CD14-positive monocyte (primary cell): ENCODE results near the gene SMARCA5. TPM values are rescaled to one million over a fixed set of nuclear protein-coding genes. Genes with fewer than 3 reads are reported as not detected.

ENCODE experiments used
- DNase-seq, 3 donors: peaks; one replicate each; pipeline ENCODE4 v3.0.0-alpha.2; 2011 to 2022
- H2AFZ ChIP-seq: 2 replicates; pipeline ENCODE4 v1.6.0; 2012; ENCODE audit warnings: mild to moderate bottlenecking, low read depth, low read length, inconsistent platforms; ENCODE audit not compliant: insufficient read depth, poor library complexity, severe bottlenecking
- H3K27ac ChIP-seq, 2 donors: 1 replicate in 1 of 2; 2 replicates in 1 of 2; pipeline ENCODE4 v1.5.1; 2012 to 2013; ENCODE audit warnings: low read length in 2 of 2, control low read depth in 1 of 2, inconsistent platforms in 1 of 2, low read depth in 1 of 2, mild to moderate bottlenecking in 1 of 2
- H3K27me3 ChIP-seq, 2 donors: one replicate each; pipeline versions ENCODE4 v1.6.0 to v1.6.1; 2011 to 2013; ENCODE audit warnings: low read length in 2 of 2; ENCODE audit not compliant: control insufficient read depth in 2 of 2, insufficient read depth in 2 of 2
- H3K36me3 ChIP-seq, 2 donors: replicated peaks in 1 of 2; 1 replicate in 1 of 2; 2 replicates in 1 of 2; pipeline versions ENCODE4 v1.5.1 to v1.6.1; 2012 to 2013; ENCODE audit warnings: low read length in 2 of 2, control low read depth in 1 of 2, inconsistent platforms in 1 of 2, mild to moderate bottlenecking in 1 of 2; ENCODE audit not compliant: insufficient read depth in 2 of 2, control insufficient read depth in 1 of 2
- H3K4me1 ChIP-seq, 2 donors: 1 replicate in 1 of 2; 2 replicates in 1 of 2; pipeline versions ENCODE4 v1.5.1 to v1.6.1; 2012 to 2013; ENCODE audit warnings: low read length in 2 of 2, control low read depth in 1 of 2, inconsistent platforms in 1 of 2, mild to moderate bottlenecking in 1 of 2, moderate library complexity in 1 of 2; ENCODE audit not compliant: insufficient read depth in 2 of 2, control insufficient read depth in 1 of 2
- H3K4me2 ChIP-seq: replicated peaks from 2 replicates; pipeline ENCODE3; 2012; ENCODE audit warnings: low read length, moderate library complexity, mild to moderate bottlenecking; ENCODE audit not compliant: poor library complexity, severe bottlenecking; ENCODE audit errors: extremely low read depth
- H3K4me3 ChIP-seq, 3 experiments: fragments of 200-600 bp in 1 of 3; sonication (generic) in 1 of 3; replicated peaks in 1 of 3; 1 replicate in 2 of 3; 2 replicates in 1 of 3; pipeline ENCODE4 v1.5.1; 2011 to 2013; ENCODE audit warnings: low read length in 3 of 3, mild to moderate bottlenecking in 3 of 3, control low read depth in 2 of 3, low read depth in 2 of 3, inconsistent platforms in 1 of 3, moderate library complexity in 1 of 3
- H3K79me2 ChIP-seq: 2 replicates; pipeline ENCODE4 v1.6.0; 2012; ENCODE audit warnings: mild to moderate bottlenecking, control low read depth, inconsistent platforms, low read length, moderate library complexity; ENCODE audit not compliant: insufficient read depth
- H3K9ac ChIP-seq: 2 replicates; pipeline ENCODE4 v1.6.0; 2017; ENCODE audit warnings: low read length, mild to moderate bottlenecking; ENCODE audit not compliant: insufficient read depth, poor library complexity, severe bottlenecking
- H3K9me3 ChIP-seq, 2 donors: replicated peaks in 1 of 2; 1 replicate in 1 of 2; 2 replicates in 1 of 2; pipeline versions ENCODE4 v1.5.1 to v1.6.1; 2012 to 2013; ENCODE audit warnings: low read length in 2 of 2, control low read depth in 1 of 2; ENCODE audit not compliant: control insufficient read depth in 1 of 2, insufficient read depth in 1 of 2
- H4K20me1 ChIP-seq: 2 replicates; pipeline ENCODE4 v1.6.0; 2012; ENCODE audit warnings: mild to moderate bottlenecking, low read length, control low read depth, moderate library complexity; ENCODE audit not compliant: insufficient read depth
- H3K27ac Mint-ChIP-seq, 7 donors: one replicate each; pipeline ENCODE4 v1.8.0; 2020; ENCODE audit warnings: mild to moderate bottlenecking in 7 of 7, mixed read lengths in 7 of 7, moderate library complexity in 6 of 7, inconsistent platforms in 2 of 7
- H3K27me3 Mint-ChIP-seq, 3 donors: one replicate each; pipeline ENCODE4 v1.8.0; 2021 to 2022; ENCODE audit warnings: low read depth in 3 of 3, mild to moderate bottlenecking in 3 of 3, mixed read lengths in 3 of 3, moderate library complexity in 3 of 3, inconsistent platforms in 1 of 3
- H3K36me3 Mint-ChIP-seq, 2 donors: one replicate each; pipeline ENCODE4 v1.8.0; 2020; ENCODE audit warnings: mixed read lengths in 2 of 2, inconsistent platforms in 1 of 2, mild to moderate bottlenecking in 1 of 2
- H3K4me1 Mint-ChIP-seq: one replicate; pipeline ENCODE4 v1.8.0; 2020; ENCODE audit warnings: mild to moderate bottlenecking, mixed read lengths
- H3K4me3 Mint-ChIP-seq, 2 donors: one replicate each; pipeline ENCODE4 v1.8.0; 2020; ENCODE audit warnings: mild to moderate bottlenecking in 2 of 2, mixed read lengths in 2 of 2, moderate library complexity in 1 of 2
- H3K9me3 Mint-ChIP-seq, 7 donors: one replicate each; pipeline ENCODE4 v1.8.0; 2020 to 2022; ENCODE audit warnings: mixed read lengths in 7 of 7, mild to moderate bottlenecking in 6 of 7, moderate library complexity in 6 of 7, inconsistent platforms in 2 of 7
- WGBS: methylation state at CpG from one replicate; pipeline ENCODE4 v1.1.5; 2013; ENCODE audit warnings: missing lambda C conversion rate; ENCODE audit not compliant: insufficient coverage; 5-methylcytosine and 5-hydroxymethylcytosine counted together
- intact Hi-C, 2 donors: fragments of 100-400 bp; cut with micrococcal nuclease; formaldehyde crosslinking; loops; one replicate each; pipeline versions ENCODE4 v1.15.0 to v1.15.1; 2023
- polyA plus RNA-seq, 3 donors: library from polyadenylated mRNA; depleted of rRNA in 1 of 3; unstranded in 2 of 3; stranded (reverse) in 1 of 3; fragments of 300-500 nt in 2 of 3; fragments of >200 nt in 1 of 3; fragmentation: Illumina TruSeq in 2 of 3; gene quantifications; 1 replicate in 2 of 3; 2 replicates in 1 of 3; pipeline ENCODE4 v1.2.3, GENCODE V29; 2012 to 2021
- TF ChIP-seq, protein P1 (sequence below): fragments of 200-600 bp; IDR thresholded peaks from one replicate; pipeline ENCODE4 v1.8.0; 2022; ENCODE audit warnings: antibody characterized with exemption, mild to moderate bottlenecking

Gene SMARCA5
- polyA plus RNA-seq, 3 donors = 5.6 to 19.4 (median 12.6) TPM

DNA sequence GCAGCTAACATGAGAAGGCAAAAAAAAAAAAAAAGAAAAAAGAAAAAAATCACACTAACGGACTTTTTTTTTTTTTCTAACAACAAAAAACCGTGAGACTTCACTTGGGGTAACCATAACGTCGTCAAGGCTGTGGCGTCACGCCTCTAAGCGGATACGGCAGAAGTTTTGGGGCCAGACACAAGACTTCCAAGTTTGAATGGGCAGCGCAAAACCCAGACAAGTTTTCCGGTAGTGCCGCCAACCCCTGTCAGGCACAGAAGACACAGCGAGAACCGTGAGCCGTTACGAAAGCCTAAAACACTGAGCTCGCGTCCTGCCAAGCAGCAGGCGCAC is 556 bp upstream of the SMARCA5 start:
- Mint-ChIP-seq H3K4me3 (peak overlapping the region; percentile 97 to 99), H3K9me3 (no peaks in the 10 kb centered on the region), H3K4me1 (peaks cover 27% of the 10 kb centered on the region), H3K36me3 (peaks cover 10 to 15% of the 10 kb centered on the region in 2 donors), H3K27me3 (peaks cover 0 to 3% (median 1%) of the 10 kb centered on the region in 3 donors), H3K27ac (peak overlapping the region; percentile 99 to 100 (median 100))
- H3K36me3 ChIP-seq = peaks cover 8 to 17% of the 10 kb centered on the region in 2 donors
- H3K27me3 ChIP-seq = no peaks in the 10 kb centered on the region
- H3K9ac ChIP-seq = peak overlapping the region; percentile 92
- H4K20me1 ChIP-seq = peaks cover 35% of the 10 kb centered on the region
- H3K4me1 ChIP-seq = peaks cover 23 to 26% of the 10 kb centered on the region in 2 donors
- peak overlapping the region; percentile 80 to 91 (median 91) for H3K4me3 ChIP-seq
- TF ChIP-seq, protein P1, sequence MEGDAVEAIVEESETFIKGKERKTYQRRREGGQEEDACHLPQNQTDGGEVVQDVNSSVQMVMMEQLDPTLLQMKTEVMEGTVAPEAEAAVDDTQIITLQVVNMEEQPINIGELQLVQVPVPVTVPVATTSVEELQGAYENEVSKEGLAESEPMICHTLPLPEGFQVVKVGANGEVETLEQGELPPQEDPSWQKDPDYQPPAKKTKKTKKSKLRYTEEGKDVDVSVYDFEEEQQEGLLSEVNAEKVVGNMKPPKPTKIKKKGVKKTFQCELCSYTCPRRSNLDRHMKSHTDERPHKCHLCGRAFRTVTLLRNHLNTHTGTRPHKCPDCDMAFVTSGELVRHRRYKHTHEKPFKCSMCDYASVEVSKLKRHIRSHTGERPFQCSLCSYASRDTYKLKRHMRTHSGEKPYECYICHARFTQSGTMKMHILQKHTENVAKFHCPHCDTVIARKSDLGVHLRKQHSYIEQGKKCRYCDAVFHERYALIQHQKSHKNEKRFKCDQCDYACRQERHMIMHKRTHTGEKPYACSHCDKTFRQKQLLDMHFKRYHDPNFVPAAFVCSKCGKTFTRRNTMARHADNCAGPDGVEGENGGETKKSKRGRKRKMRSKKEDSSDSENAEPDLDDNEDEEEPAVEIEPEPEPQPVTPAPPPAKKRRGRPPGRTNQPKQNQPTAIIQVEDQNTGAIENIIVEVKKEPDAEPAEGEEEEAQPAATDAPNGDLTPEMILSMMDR = no peak
- H3K9me3 ChIP-seq = no peaks in the 10 kb centered on the region
- 0% methylated on average over 16 of the region's 18 CpGs for WGBS
- peak overlapping the region; percentile 97 for H3K4me2 ChIP-seq
- peak overlapping the region; percentile 87 for H2AFZ ChIP-seq
- intact Hi-C loops = loop anchor here (5.0 to 10.0 kb wide), 4 partner anchors 168 to 1582 kb away; partner anchors contain the start of genes ABCE1 (in 1 of the 2), ANAPC10 (in 1 of the 2) and GAB1 (in 1 of the 2)
- DNase-seq = peak in 2 of 3 donors; percentile 85 to 91
- peak overlapping the region; percentile 93 to 97 for H3K27ac ChIP-seq
- peaks cover 41% of the 10 kb centered on the region for H3K79me2 ChIP-seq

DNA sequence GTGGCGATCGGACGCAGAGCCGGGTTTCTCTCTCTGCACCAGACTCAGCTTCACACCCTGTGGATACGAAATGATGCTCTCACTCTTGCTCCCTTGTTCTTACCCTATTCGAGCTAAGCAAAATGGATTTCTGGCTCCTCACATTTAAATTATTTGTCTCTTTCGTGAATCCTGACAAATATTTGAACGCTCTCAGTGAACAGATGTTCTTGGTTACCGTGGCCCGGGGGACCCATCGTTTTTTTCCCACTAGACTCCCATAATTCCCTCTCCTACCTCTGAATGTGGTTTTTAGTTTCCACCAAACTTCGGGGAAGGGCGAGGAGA is 630 bp downstream of the SMARCA5 start:
- peaks cover 23 to 26% of the 10 kb centered on the region in 2 donors for H3K4me1 ChIP-seq
- Mint-ChIP-seq H3K27me3 (peaks cover 0 to 3% (median 0%) of the 10 kb centered on the region in 3 donors), H3K4me1 (peaks cover 29% of the 10 kb centered on the region), H3K4me3 (peak overlapping the region; percentile 97 to 99), H3K9me3 (no peaks in the 10 kb centered on the region), H3K27ac (peak overlapping the region; percentile 99 to 100 (median 100)), H3K36me3 (peaks cover 17 to 21% of the 10 kb centered on the region in 2 donors)
- no peaks in the 10 kb centered on the region for H3K9me3 ChIP-seq
- peak overlapping the region; percentile 87 for H2AFZ ChIP-seq
- H4K20me1 ChIP-seq = peaks cover 44% of the 10 kb centered on the region
- H3K27ac ChIP-seq = peak overlapping the region; percentile 93 to 97
- peaks cover 53% of the 10 kb centered on the region for H3K79me2 ChIP-seq
- H3K27me3 ChIP-seq = no peaks in the 10 kb centered on the region
- H3K36me3 ChIP-seq = peaks cover 18 to 29% of the 10 kb centered on the region in 2 donors
- intact Hi-C loops = loop anchor here (5.0 to 10.0 kb wide), 4 partner anchors 169 to 1581 kb away; partner anchors contain the start of genes ABCE1 (in 1 of the 2), ANAPC10 (in 1 of the 2) and GAB1 (in 1 of the 2)
- H3K4me2 ChIP-seq = peak overlapping the region; percentile 97
- peak overlapping the region; percentile 80 to 91 (median 91) for H3K4me3 ChIP-seq
- TF ChIP-seq, protein P1 = no peak
- peak overlapping the region; percentile 92 for H3K9ac ChIP-seq
- no peak for DNase-seq
- WGBS = 0% methylated on average over 11 of the region's 13 CpGs
